DMS53 treated with DMSO at 0.1 percent for 48 hours (cell line): ENCODE data around the gene BORCS6.

Source experiments
- DNase-seq: peaks from one replicate; lab custom pipeline; 2025; ENCODE audit not compliant: unreplicated experiment; lab: John Stamatoyannopoulos, UW

BORCS6 gene

DNA sequence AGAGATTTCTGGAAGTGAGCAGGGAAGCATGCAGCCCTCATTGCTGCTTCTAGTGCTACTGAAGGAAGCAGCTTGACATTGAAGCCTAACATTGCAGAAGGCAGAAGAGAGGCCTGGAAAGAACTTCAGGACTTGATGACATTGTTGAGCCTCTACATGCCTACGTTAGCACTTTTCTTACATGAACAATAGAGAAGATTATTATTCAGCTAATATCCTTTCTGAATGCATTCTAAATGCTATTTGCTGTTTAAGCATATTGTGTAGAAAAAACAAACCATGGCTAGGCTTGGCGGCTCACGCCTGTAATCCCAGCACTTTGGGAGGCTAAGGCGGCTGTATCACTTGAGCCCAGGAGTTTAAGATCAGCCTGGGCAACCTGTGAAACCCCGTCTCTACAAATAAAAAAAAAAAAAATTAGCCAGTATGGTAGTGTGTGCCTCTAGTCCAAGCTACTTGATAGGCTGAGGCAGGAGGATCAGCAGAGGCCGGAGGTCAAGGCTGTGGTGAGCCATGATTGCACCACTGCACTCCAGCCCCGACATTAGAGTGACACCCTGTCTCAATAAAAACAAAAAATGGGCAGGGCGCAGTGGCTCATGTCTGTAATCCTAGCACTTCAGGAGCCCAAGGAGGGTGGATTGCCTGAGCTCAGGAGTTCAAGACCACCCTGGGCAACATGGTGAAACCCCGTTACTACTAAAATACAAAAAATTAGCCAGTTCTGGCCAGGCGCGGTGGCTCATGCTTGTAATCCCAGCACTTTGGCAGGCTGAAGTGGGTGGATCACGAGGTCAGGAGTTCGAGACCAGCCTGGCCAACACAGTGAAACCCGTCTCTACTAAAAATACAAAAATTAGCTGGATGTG lies 22.6 kb upstream of the BORCS6 start:
- no peak for DNase-seq

DNA sequence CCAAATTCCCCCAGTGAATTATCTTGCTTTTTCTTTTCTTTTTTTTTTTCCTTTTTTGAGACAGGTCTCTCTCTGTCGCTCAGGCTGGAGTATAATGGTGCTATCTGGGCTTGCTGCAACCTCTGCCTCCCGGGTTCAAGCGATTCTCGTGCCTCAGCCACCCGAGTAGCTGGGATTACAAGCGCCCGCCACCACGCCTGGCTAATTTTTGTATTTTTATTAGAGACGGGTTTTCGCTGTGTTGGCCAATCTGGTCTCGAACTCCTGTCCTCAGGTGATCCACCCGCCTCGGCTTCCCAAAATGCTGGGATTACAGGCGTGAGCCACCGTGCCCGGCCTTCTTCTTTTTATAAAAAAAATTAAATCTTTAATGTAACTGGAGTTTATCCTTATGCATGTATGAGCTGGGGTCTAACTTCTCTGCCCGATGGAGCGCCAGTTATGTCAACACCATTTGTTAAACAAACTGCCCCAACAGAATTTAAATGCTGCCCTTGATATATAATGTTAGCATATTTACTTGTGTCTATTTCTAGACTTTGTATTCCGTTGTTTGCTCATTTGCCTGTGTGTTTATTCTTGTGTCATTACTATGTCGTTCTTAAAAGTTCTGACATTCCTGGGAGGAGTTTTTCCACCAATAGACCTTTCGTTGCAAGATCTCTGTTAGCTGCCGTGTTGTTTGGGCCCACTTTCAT lies 20.9 kb upstream of the BORCS6 start:
- no peak for DNase-seq

DNA sequence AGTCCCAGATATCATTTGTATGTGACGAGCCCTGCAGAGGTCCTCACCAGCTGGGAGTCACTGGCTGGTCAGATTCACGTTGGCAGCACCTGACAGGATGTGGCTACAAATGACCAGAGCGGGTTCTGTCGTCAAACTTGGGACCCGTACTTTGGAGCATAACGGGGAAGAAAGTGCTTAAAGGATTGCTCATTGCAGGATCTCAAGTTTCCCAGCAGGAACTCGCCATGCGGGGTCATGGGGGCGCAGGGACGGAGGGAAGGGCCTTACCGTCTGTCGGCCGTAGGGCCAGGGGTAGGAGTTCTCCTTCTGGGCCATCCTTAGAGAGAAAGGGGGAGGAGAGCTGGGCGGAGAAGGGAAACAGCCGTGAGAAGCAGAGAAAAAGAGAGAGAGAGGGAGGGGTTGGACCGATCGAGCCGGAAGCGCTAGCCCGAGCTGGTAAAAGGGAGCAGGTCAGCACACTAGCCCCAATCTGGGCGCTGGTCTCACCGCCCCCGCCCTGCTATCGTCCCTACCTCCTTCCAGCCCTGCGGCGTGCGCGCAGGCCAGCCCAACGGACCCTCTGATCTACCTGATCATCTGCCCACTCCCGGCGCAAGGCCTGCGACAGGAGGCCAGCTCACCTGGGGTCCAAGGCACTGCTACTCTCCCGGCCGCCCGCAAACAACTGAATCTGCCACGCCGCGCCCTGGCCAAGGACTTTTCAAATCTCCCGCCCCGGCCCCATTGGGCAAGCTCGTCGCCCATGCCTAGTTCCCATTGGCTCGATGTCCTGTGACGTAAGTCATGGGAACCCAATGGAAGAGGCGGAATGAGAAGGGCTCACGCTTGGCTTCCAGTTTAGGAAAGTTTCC lies 20.2 kb upstream of the BORCS6 start, which contains the start of gene AURKB:
TSS of gene AURKB (minus strand) at position 669 of the 854 bp plus-strand sequence. CDS start at position 318, 351 bp downstream.
- DNase-seq = peak; percentile 93

DNA sequence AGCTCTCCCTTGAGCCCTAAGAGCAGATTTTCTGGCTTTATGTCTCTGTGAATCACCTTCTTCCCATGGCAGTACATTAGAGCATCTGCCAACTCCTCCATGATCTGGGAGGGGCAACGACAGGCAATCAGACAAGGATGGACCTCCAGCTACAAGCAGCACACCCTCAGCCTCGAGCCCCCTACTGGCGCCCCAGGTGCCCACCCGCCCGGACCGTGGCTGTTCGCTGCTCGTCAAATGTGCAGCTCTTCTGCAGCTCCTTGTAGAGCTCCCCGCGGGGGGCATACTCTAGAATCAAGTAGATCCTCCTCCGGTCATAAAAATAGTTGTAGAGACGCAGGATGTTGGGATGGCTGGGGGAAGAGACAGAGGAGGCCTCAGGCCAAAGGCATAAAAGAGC lies 16.6 kb upstream of the BORCS6 start:
- no peak for DNase-seq

DNA sequence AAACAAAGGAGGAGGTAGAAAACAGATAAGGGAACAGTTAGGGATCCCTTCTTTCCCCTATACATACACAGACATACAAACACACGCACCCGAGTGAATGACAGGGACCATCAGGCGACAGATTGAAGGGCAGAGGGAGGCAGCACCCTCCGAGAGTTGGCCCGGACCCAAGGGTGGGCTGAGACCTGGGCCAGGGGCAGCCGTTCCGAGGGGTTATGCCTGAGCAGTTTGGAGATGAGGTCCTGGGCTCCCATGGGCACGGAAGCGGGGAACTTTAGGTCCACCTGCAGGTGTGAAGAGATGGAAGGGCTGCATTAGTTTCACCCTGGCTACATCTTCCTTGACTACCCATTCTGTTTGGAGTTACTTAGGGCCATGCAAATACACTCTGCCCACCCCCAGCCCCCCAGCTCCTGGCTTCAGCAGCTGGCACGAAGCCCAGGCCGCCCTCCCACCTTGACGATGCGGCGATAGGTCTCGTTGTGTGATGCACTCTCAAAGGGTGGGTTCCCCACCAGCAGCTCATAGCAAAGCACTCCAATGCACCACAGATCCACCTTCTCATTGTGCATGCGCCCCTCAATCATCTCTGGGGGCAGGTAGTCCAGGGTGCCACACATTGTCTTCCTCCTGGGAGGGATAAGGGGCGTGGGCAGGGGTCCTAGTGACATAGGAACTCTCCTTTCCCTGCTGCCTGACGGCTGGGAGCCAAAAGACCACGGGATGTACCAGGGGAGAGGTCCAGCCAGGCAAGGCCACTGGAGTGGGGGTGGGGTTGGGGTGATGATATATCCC lies 15.0 kb upstream of the BORCS6 start:
- no peak for DNase-seq

DNA sequence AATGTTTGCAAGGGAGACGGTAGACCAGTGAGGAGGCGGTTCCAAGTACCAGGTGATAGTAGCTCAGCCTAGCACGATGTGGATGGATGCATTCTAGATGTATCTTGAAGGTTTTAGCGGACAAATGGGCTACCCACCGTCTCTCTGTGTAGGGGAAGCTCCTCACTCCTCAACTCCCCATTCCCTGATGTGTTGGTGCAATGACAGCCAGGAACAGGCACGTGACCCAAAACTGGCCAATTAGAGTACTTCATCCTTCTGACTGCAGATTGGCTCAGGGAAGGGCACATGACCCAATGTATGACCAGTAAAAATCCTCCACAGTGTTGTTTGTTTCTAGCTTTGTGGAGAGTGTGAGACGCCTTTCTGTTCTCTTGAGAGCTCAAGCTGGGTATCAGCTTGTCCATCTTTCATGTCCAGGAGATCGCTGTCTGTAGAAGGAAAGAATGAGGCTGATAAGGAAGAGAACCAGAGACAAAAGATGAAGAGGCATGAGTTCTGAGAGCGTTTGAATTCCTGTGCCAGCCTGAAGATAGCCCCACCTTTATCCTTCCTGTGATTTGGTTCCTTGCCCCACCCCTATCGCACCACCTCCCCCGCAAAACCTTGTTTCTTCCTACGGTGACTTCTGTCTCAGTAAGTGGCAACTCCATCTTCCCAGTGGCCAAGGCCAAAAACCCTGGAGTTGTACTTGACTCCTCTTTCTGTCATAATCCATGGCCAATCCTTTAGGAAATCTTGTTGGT lies 2.3 kb upstream of the BORCS6 start:
- peak; percentile 99 for DNase-seq

DNA sequence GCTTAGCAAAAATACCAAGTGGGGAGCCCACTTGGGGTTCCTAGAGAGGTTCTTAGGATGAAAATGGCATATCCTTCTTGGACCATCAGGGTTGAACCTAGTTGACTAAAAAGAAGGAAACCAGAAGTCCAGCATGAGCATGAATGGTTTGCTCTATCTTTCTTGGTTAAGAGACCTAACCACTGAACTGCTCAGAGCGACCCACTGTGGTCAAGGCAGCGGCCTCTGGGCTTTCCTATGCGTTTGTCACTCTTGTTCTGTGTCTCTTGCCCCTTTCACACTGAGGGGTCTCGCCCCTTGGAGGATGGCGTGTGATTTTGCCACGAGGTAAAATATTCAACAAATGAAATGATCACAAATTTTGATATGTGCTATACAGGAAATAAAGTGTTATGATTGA lies 526 bp upstream of the BORCS6 start:
- peak; percentile 70 for DNase-seq

DNA sequence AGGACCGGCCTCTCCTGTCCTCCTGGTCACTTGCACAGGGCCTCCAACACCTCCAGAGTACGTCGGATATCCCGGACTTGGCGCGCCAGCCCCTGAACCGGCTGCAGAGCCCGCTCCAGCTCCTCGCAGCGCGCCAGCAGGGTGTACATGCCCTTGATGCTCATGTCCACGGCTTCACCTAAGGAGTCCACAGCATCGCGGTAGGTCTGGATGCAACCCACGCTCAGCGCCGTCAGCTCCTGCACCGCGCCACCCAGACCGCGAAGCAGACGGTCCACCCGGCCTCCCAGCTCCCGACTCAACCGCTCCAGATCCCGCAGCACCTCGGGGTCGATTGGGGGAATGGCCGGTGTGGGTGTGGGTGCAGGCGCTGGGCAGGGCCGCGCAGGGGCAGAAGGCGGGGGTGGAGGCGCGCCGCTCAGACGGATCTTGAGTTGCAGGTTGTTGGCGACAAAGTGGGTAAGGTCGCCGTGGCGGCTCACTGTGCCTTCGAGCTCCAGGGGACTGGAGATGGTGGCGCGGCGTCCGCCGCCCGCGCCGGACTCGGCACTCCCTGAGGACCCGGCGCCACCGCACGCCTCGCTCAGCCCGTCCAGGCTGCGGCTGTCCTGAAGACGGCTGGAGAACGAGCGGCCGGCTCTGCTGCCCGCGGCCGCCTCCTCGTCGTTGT lies 804 bp downstream of the BORCS6 start:
- DNase-seq = no peak

DNA sequence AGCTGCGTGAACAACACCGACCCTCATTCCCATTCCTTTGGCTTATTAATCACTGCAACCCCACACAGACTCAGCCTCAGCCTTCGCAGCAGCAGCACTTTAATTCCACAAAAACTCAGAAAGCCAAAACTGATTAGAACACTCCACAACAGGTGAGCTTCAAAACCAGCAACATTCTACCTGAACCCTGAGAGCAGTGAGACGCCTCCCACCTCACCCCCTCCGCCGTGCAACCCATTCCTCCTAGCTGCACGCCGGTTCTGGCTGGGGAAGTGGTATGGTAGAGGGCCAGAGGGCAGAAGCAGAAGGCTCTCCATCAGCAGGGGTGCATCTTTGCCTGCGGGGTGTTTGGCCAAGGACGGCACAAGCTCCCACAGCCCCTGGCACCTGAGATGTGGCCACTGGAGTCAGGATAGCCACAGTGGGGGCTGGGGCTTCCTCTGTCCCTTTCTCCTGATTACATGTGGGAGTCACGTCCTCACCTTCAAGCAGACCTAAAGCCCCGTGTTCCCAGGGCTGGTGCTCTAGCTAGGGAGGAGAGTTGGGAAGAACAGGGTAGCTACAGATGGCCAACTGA lies 1.6 kb downstream of the BORCS6 start:
- no peak for DNase-seq

DNA sequence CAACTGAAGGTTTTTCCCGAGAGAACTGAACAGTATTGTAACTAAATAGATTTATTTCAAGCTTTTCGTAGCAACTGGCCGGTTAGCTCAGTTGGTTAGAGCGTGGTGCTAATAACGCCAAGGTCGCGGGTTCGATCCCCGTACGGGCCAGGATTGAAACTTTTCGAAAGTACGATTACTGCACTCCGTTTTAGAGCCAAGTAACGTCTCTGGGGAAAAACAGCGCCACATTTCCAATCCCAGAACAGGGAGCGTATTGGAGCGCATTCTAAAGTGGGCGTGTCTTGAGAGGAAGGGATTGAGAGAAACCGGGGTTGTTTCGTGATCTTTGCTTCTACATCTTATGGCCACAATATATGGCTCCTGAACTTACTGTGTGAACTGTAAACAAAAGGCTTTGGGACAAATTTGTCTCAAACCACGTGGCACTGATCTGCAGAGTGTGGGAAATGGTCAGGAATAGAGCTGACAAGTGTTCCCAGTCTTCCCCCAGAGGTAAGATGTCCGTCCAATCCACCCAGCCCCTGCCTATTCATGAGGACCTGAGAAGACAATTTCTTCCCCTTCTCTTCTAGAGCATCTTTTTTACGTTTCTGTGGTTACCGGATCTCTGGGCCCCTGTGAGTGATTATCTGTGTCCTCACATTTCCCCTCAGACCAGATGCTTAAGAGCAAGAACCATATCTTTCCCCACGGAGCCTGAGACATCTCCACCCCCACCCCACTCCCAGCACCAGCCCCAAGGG lies 2.3 kb downstream of the BORCS6 start:
- DNase-seq = peak; percentile 98

DNA sequence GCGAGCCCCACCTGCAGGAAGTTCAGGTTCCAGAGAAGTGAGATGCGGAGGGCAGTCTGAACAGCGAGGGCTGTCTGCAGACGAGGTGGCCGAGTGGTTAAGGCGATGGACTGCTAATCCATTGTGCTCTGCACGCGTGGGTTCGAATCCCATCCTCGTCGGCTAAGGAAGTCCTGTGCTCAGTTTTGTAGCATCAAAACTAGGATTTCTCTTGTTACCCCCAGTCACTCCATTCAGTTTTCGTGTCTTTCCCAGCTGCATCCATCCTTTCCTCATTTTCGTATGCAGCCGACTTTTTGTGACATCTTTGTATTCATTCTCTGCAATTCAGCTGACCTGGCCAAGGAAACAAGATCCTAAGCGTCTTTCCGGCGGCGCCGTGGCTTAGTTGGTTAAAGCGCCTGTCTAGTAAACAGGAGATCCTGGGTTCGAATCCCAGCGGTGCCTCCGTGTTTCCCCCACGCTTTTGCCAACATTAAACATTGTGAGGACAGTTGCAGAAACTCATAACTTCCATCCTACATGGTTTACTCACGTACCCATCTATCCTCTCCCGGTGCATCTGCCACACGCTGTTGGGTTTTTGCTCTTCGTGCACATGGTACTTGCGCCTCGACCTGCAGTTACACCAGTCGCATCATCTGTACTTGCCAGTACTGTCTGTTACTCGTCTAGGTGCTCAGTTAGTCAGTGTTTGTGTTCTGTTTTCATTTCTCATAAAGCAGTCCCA lies 3.0 kb downstream of the BORCS6 start:
- peak; percentile 98 for DNase-seq

DNA sequence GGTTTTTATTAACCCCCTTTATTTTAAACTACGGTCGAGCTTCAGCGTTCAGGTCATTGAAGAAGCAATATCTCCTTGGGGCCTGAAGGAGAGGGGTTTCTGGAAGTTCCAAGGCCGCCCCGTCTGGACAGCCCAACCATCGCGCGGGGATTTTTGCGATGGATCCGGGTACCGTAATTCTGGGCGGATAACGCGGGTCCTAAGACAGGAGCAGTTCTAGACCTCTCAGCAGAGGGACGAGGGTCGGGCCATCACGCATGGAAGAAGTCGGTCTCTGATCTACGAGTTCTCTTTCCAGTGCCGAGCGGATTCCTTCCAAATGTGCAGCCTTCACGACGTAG lies 3.6 kb downstream of the BORCS6 start:
- DNase-seq = no peak

DNA sequence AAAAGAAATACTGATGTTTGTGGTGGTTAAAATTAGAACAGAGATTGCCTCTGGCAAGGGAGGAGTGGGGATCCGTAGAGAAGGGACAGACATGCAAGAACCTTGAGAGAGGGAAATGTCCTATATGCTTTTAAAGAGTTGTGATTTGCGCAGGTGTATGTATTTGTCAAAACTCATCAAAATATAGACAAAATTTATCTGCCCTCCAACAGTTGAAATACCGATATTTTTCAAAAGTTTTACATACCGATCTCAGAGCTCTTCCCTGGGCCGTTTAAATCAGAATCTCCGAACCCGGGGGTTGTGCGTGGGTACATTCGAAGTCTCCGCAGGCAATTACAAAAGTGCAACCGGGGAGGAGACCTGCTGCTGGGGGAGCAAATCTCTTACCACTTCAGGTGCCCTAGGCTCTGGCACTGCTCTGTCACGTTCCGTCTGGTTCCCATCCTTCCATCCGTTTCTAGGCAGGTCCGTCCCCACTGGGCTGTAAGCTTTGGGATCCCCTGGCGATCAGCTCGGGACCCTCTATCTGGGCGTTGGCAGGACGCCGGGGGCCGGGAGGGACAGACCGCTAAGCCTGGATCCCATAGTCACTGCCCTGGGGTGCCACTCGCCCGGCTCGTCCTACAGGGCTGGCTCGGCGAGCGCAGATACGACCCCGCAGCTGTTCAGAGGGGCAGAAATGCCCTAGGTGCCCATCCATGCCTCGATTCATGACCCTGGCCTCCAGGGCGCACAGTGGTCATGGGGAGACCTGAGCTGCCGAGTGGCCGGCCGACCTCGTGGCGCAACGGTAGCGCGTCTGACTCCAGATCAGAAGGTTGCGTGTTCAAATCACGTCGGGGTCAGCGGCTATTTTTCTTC lies 4.2 kb downstream of the BORCS6 start:
- DNase-seq = peak; percentile 78

DNA sequence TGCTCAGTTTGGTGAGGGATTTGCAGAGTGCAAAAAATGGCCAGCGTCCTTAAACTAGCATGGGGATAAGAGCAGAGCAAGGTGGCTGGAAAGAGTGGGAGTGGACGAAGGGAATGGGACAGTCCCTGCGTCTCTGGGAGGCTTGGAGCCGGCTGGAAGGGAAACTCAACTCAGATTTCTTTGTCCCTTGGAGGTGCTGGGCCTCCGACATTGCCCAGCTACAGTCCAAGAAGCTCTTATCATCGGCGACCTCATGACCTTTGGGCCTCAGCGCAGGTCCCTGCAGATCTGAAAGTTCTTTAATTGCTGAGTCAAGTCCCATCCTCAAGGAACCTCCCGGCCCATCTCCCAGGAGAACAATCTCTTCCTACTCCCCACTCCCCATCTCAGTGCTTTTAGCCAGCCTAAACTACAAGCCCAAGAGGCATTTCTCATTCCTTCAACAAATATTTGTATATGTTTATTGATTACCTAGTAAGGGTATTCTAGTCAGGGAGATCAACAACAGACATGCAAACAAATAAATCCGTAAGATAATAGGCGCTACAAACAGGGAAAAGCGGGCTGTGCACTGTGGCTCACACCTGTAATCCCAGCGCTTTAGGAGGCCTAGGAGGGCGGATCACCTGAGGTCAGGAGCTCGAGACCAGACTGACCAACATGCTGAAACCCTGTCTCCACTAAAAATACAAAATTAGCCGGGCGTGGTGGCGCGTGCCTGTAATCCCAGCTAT lies 12.8 kb downstream of the BORCS6 start:
- no peak for DNase-seq

DNA sequence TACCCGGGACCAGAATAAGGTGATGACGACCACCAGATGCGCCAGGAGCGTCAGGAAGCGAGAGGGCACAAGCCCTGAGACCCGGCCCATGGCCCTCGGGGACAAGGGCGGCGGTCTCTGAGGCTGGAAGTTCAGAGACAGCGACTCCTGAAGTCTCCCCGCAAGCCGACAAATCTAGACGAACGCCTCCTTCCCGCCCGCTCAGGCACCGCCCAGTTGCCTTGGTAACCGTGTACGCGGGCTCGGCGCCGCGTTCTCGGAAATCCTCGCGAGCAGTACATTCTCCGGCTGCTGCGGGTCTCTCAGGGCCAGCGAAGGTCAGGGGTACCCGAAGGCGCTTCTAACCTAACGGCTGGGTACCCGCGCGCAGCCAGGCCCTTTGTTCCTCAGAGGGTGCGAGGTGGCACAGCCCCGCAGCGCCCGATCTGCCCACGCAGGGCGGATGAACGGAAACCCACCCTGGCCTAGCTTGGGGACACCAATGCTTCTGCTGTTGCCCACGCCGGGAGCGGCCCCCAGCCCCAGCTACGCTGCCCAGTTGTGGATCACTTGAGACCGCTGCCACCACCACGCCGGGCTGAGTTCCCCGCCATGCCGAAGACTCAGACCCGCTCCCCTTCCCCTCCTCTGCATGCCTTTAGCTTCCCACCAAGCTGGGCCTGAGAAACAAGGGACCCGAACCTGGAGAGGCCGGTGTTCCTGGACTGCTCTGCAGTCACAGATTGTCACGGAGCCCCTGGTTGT lies 13.6 kb downstream of the BORCS6 start, which contains the start of gene TMEM107:
TSS of gene TMEM107 (minus strand) at position 184 of the 744 bp plus-strand sequence. CDS start at position 90, 94 bp downstream.
- peak; percentile 78 for DNase-seq
